ENCODE data around the gene TEAD2. TPM values are rescaled to one million over a fixed set of nuclear protein-coding genes. Genes with fewer than 3 reads are reported as not detected.
A peak's percentile ranks its signal among the peaks of the same experiment; 100 is the strongest.

TEAD2 gene
- total and polyA plus RNA-seq, 8 donors = 36.3 to 136 (median 112) TPM

DNA sequence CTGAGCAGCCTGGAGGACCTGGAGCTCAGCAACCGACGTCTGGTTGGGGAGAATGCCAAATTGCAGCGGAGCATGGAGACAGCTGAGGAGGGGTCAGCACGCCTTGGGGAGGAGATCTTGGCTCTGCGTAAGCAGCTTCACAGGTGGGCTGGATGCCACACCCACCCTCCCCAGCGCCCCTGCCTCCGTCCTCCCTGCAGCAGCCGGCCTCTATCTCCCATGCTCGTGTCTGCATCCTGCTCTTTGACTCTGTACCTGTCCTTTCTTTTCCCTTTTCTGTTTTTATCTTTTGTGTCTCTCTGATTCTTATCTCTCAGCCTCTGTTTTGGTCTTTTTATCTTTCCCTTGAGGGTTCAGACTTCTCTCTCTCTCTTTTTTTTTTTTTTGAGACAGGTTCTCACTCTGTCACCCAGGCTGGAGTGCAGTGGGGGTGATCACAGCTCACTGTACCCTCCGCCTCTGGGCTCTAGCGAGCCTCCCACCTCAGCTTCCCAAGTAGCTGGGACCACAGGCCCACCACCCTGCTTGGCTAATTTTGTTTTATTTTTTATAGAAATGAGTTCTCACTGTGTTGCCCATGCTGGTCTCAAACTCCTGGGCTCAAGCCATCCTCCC is 35.9 kb upstream of the TEAD2 start:
- Histone ChIP-seq H3K9me3 (no peaks in the 10 kb centered on the region), H3K4me1 (no peaks in the 10 kb centered on the region), H3K36me3 (no peaks in the 10 kb centered on the region), H3K27me3 (peaks cover 0 to 11% of the 10 kb centered on the region in 2 donors), H3K27ac (no peak overlapping the region), H3K4me3 (no peak overlapping the region)
- peak in 1 of 4 donors; percentile 52 for DNase-seq
- ATAC-seq = no peak
- TF ChIP-seq, protein P1, sequence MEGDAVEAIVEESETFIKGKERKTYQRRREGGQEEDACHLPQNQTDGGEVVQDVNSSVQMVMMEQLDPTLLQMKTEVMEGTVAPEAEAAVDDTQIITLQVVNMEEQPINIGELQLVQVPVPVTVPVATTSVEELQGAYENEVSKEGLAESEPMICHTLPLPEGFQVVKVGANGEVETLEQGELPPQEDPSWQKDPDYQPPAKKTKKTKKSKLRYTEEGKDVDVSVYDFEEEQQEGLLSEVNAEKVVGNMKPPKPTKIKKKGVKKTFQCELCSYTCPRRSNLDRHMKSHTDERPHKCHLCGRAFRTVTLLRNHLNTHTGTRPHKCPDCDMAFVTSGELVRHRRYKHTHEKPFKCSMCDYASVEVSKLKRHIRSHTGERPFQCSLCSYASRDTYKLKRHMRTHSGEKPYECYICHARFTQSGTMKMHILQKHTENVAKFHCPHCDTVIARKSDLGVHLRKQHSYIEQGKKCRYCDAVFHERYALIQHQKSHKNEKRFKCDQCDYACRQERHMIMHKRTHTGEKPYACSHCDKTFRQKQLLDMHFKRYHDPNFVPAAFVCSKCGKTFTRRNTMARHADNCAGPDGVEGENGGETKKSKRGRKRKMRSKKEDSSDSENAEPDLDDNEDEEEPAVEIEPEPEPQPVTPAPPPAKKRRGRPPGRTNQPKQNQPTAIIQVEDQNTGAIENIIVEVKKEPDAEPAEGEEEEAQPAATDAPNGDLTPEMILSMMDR (IDR thresholded peaks at IDR 0.05) = no peak
- intact Hi-C loops (cut with DNase I) = no loop called here

GRCh38 chr19:49396738-49397505 is 34.7 kb upstream of the TEAD2 start:
- Histone ChIP-seq H3K36me3 (no peaks in the 10 kb centered on the region), H3K27ac (no peak overlapping the region), H3K4me1 (no peaks in the 10 kb centered on the region), H3K27me3 (peaks cover 0 to 11% of the 10 kb centered on the region in 2 donors), H3K9me3 (no peaks in the 10 kb centered on the region), H3K4me3 (no peak overlapping the region)
- ATAC-seq (no peak), DNase-seq (peak in 1 of 4 donors; percentile 45)
- intact Hi-C loops (cut with DNase I) = no loop called here
- TF ChIP-seq, protein P1 (IDR thresholded peaks at IDR 0.05) = no peak

DNA sequence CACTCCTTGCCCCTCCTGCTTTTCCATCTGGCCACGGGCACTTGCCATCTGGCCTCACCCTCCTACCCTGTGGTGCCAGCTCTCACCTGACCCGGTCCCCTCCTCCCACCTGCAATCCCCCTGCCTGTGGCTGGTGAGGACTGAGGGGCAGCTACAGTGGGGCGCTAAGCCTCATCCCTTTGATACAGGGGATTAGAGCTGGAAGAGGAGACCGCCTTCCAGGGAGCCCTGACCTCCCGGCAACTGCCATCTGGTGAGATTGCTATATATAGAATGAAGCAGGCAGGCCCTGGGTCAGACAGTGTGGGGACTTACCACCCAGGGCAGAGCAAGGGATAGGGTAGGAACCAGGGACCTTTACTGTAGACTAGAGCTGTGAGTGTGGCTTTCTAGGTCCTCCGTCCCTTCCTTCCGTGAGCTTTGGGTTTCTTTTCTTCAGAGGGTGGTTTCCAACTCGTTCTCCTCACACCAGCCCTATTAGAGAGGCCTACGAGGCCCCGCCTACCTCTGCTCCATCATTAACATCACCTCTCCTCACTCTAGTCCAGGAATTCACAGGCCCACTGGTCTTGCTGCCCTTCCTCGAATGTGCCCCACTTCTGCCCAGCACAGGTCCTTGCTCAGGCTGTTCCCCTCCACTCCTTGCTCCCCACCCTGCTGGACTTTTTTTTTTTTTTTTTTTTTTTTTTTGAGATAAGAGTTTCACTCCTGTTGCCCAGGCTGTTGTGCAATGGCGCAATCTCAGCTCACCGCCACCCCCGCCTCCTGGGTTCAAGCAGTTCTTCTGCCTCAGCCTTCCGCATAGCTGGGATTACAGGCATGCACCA is 33.6 kb upstream of the TEAD2 start:
- ATAC-seq (peak; percentile 80), DNase-seq (peak in 2 of 4 donors; percentile 74 to 78)
- intact Hi-C loops (cut with DNase I) = no loop called here
- TF ChIP-seq, protein P1 (IDR thresholded peaks at IDR 0.05) = no peak
- Histone ChIP-seq H3K4me1 (no peaks in the 10 kb centered on the region), H3K36me3 (no peaks in the 10 kb centered on the region), H3K27ac (peak overlapping the region; percentile 18 to 81), H3K4me3 (no peak overlapping the region), H3K27me3 (peaks cover 0 to 11% of the 10 kb centered on the region in 2 donors), H3K9me3 (no peaks in the 10 kb centered on the region)

- intact Hi-C loops (cut with DNase I) = loop anchor here in 1 of 2 donors (5.0 kb wide), 1 partner anchor 48 kb away; the partner anchor contains the start of gene SLC17A7
- TF ChIP-seq, protein P1 (IDR thresholded peaks at IDR 0.05) = no peak
Measured at GRCh38 chr19:49393881-49394280, 31.7 kb upstream of the TEAD2 start.

More at GRCh38 chr19:49393881-49394280, 31.7 kb upstream of the TEAD2 start:
- Histone ChIP-seq H3K4me1 (no peaks in the 10 kb centered on the region), H3K9me3 (no peaks in the 10 kb centered on the region), H3K27me3 (peaks cover 0 to 11% of the 10 kb centered on the region in 2 donors), H3K36me3 (no peaks in the 10 kb centered on the region), H3K4me3 (no peak overlapping the region), H3K27ac (no peak overlapping the region)
- DNase-seq (no peak), ATAC-seq (no peak)

Data from left lung (tissue), 10 donors.